Activated CD4-positive, alpha-beta memory T cell treated with anti-CD3 and anti-CD28 coated beads, Interleukin-2, amount 10 ng/mL, durations not matched to agents 7 days and 5 days (primary cell): ENCODE measurements around the gene KCNA5. TPM values are rescaled to one million over a fixed set of nuclear protein-coding genes. Genes with fewer than 3 reads are reported as not detected.

Source experiments
- CTCF ChIA-PET: fragments of 350-600 bp; sonication (Branson Sonifier 250); formaldehyde crosslinking; loops from one replicate; lab custom pipeline; 2021; ENCODE audit warnings: antibody characterized with exemption, inconsistent platforms; lab: Charles Lee
- POLR2A ChIA-PET: fragments of 350-600 bp; sonication (Branson Sonifier 250); formaldehyde crosslinking; loops from one replicate; lab custom pipeline; 2021; ENCODE audit warnings: antibody characterized with exemption; lab: Charles Lee
- DNase-seq: peaks from one replicate; pipeline ENCODE4 v3.0.0-alpha.2; 2020
- H3K27ac Mint-ChIP-seq: one replicate; pipeline ENCODE4 v1.8.0; 2021; ENCODE audit warnings: mild to moderate bottlenecking, mixed read lengths
- H3K27me3 Mint-ChIP-seq: one replicate; pipeline ENCODE4 v1.8.0; 2021; ENCODE audit warnings: mixed read lengths
- H3K36me3 Mint-ChIP-seq: one replicate; pipeline ENCODE4 v1.8.0; 2021; ENCODE audit warnings: low read depth, mixed read lengths
- H3K4me1 Mint-ChIP-seq: one replicate; pipeline ENCODE4 v1.8.0; 2021; ENCODE audit warnings: mixed read lengths
- H3K4me3 Mint-ChIP-seq: one replicate; pipeline ENCODE4 v1.8.0; 2021; ENCODE audit warnings: mild to moderate bottlenecking, mixed read lengths
- H3K9me3 Mint-ChIP-seq: one replicate; pipeline ENCODE4 v1.8.0; 2021; ENCODE audit warnings: mixed read lengths
- total RNA-seq, 2 experiments: library from RNA; stranded (reverse); gene quantifications; one replicate each; pipeline ENCODE4 v1.2.3, GENCODE V29; 2021

Gene KCNA5
- total RNA-seq, 2 experiments from 2014 or later, result not detected

- H3K27me3 Mint-ChIP-seq, result no peaks in the 10 kb centered on the region
These were observed 10.9 kb upstream of the KCNA5 start for GRCh38 chr12:5032821-5033220.

DNA sequence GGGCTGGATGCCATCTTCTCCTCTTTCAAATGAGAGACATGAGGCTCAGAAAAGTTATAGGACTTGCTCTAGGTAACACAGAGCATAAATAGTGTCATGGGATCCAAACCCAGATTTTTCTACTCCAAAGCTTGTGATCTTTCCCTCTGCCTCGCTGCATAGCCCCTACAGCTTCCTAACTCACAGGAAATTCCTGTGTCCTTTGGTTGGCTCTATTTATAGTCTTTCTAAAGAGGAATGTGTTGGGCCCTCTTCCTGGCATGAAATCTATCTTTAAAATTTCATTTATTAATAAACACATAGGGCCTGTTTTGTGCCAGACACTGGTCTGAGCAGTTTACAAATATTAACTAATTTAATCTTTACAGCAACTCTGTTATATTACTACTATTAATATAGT lies 9.8 kb upstream of the KCNA5 start:
- no peak for DNase-seq
- Mint-ChIP-seq H3K36me3 (no peaks in the 10 kb centered on the region), H3K27me3 (peaks cover 3% of the 10 kb centered on the region), H3K4me1 (no peaks in the 10 kb centered on the region), H3K4me3 (no peak overlapping the region), H3K9me3 (no peaks in the 10 kb centered on the region), H3K27ac (no peak overlapping the region)
- ChIA-PET CTCF (no interaction called here), POLR2A (no interaction called here)

More at GRCh38 chr12:5032821-5033220, 10.9 kb upstream of the KCNA5 start:
- Mint-ChIP-seq H3K4me3 (no peak overlapping the region), H3K4me1 (no peaks in the 10 kb centered on the region), H3K36me3 (no peaks in the 10 kb centered on the region), H3K9me3 (no peaks in the 10 kb centered on the region), H3K27ac (no peak overlapping the region)
- DNase-seq, result no peak
- ChIA-PET CTCF (no interaction called here), POLR2A (no interaction called here)

DNA sequence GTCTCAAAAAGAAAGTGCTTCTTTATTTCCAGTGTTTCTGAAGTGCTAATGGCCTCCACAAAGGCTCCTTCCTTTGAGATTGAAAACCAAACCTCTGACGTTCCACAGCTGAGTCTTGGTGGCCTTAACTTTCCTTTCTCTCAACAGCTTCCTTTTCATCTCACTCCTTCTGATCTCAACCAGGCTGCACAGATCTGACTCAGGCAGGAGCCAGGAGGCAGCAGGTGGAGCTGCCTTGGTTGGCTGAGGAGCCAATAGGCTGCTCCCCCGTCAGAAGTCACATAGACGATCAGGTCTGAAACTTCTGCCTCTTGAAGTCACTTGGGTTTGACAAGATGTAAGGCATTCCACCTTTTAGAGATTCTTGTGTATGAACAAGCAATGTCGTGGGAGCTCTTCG lies 9.1 kb upstream of the KCNA5 start:
- no peak for DNase-seq
- H3K4me3 Mint-ChIP-seq, result no peak overlapping the region
- H3K36me3 Mint-ChIP-seq, result no peaks in the 10 kb centered on the region
- peaks cover 5% of the 10 kb centered on the region for H3K27me3 Mint-ChIP-seq
- POLR2A ChIA-PET, result no interaction called here
- CTCF ChIA-PET, result no interaction called here
- H3K4me1 Mint-ChIP-seq, result no peaks in the 10 kb centered on the region
- H3K9me3 Mint-ChIP-seq, result no peaks in the 10 kb centered on the region
- no peak overlapping the region for H3K27ac Mint-ChIP-seq

DNA sequence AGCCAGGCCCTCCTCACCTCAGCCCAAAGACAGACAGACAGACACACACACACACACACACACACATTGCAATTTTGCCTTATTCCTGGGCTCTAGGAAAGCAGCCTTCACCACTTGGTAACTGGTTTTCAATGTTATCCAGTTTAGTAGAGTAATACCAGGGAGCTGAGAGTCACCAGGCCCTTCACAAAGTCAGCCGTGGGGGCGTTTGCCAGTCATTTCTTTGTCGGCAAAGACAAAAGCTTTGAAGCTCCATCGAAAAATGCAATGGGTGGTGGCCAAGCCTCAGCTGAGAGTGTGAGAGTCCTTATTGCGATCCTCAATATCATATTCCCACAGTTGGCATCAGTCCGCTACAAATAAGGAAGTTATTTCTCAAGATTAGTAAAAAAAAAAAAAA lies 8.1 kb upstream of the KCNA5 start:
- DNase-seq, result no peak
- H3K27ac Mint-ChIP-seq, result no peak overlapping the region
- no peak overlapping the region for H3K4me3 Mint-ChIP-seq
- no peaks in the 10 kb centered on the region for H3K9me3 Mint-ChIP-seq
- ChIA-PET CTCF (no interaction called here), POLR2A (no interaction called here)
- no peaks in the 10 kb centered on the region for H3K36me3 Mint-ChIP-seq
- no peaks in the 10 kb centered on the region for H3K4me1 Mint-ChIP-seq
- H3K27me3 Mint-ChIP-seq, result peaks cover 12% of the 10 kb centered on the region

DNA sequence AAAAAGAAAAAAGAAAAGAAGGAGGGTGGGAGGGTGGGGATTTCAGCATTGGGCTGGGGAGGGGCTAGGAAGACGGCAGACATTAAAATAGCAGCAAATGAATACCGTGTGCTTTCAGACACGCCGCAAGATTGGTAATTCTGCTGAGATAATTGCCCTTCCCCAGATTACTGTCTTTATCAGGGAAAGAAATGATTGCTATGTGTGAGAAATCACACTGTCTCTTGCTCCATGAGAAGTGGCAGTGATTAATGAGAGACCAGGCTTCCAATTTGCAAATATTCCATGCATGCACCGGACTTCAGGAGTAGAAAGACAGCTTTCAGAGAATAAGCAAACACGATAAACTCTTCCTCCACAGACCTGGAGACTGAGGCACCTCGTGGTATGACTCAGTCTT lies 7.6 kb upstream of the KCNA5 start:
- ChIA-PET POLR2A (no interaction called here), CTCF (interaction anchor here (0.7 kb wide), 1 partner anchor 14 kb away, joined by 3 read pairs; no protein-coding TSS in a partner anchor)
- Mint-ChIP-seq H3K27ac (no peak overlapping the region), H3K4me3 (no peak overlapping the region), H3K4me1 (no peaks in the 10 kb centered on the region), H3K36me3 (no peaks in the 10 kb centered on the region), H3K9me3 (no peaks in the 10 kb centered on the region), H3K27me3 (peaks cover 13% of the 10 kb centered on the region)
- no peak for DNase-seq

DNA sequence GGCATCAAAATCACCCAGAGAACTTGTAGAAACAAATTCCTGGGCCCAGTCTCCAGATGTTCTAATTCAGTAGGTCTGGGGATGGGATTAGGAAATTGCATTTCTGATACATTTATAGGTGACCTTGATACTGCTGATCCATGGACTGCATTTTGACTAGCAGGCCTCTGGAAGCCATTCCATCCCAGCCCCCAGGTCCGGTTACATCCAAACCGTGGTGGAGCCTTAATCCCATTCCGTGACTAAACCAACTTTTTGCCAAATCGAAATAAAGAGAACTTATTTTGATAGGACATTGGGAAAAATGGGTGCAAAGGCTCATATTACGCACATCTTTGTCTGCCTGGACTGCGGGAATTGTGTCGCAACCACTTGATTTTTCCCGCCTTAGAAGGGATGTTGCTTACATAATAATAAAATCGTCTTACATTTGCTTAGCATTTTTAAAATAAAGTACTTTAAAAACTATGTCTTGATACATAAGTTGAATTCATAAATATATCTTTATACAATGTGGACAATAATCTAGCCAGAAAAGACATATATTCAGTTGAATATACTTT lies 5.8 kb upstream of the KCNA5 start:
- ChIA-PET POLR2A (no interaction called here), CTCF (no interaction called here)
- Mint-ChIP-seq H3K27ac (no peak overlapping the region), H3K27me3 (peaks cover 27% of the 10 kb centered on the region), H3K4me3 (no peak overlapping the region), H3K36me3 (no peaks in the 10 kb centered on the region), H3K9me3 (no peaks in the 10 kb centered on the region), H3K4me1 (no peaks in the 10 kb centered on the region)
- no peak for DNase-seq

DNA sequence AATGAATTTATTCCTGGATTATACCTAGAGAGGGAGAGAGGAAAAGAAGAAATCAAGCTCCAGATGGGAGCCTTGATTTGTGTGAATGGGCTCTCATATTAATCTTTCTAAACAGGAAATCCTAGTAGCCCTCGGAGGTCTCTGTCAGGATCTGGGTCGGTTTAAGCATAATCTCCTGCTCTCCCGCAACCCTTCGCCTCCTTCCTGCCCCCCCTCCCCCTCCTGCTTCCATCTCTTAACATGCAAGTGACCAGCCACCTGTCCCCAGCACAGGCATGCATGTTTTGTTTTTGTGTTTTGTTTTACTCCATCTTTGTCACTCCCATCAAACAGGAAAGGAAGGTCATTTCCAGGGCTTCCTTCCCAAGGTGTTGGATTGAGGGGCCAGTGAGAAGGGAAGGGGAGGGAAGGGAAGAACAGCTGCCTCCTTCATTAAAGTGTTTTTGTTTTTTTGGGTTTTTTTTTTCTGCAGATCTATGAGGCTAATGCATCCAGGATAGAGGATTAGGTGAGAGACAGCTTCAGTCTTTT lies 4.8 kb upstream of the KCNA5 start:
- Mint-ChIP-seq H3K27me3 (peaks cover 33% of the 10 kb centered on the region), H3K9me3 (no peaks in the 10 kb centered on the region), H3K4me3 (no peak overlapping the region), H3K36me3 (no peaks in the 10 kb centered on the region), H3K27ac (no peak overlapping the region), H3K4me1 (no peaks in the 10 kb centered on the region)
- POLR2A ChIA-PET, result no interaction called here
- CTCF ChIA-PET, result no interaction called here
- no peak for DNase-seq

- Mint-ChIP-seq H3K27ac (no peak overlapping the region), H3K27me3 (peaks cover 33% of the 10 kb centered on the region), H3K4me1 (no peaks in the 10 kb centered on the region), H3K4me3 (no peak overlapping the region), H3K36me3 (no peaks in the 10 kb centered on the region), H3K9me3 (no peaks in the 10 kb centered on the region)
- ChIA-PET CTCF (interaction anchor here (1.1 to 1.3 kb wide), 2 partner anchors 18 to 183 kb away, joined by 3 to 4 read pairs; no protein-coding TSS in a partner anchor), POLR2A (no interaction called here)
- no peak for DNase-seq
These were observed 3.9 kb upstream of the KCNA5 start for GRCh38 chr12:5039815-5040214.

DNA sequence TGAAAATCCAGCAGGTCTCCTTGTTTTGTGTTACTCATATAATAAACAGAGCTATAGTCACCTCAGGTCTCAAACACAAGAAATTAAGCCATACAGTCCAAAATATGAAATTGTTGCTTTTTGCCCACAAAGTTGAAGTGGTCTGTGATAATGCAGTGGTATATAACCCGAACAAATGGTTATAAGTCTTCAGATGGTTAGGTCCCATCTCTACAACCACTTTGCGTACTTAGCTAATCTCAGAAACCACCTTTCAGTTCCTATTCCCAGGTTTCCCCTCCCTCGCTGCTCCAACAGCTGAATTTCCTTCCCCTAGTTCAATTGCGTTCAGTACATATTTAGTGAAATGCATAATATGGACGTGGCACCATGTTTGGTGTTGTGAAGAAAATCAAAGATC lies 3.3 kb upstream of the KCNA5 start:
- H3K27ac Mint-ChIP-seq, result no peak overlapping the region
- ChIA-PET POLR2A (no interaction called here), CTCF (interaction anchor here (0.8 to 1.3 kb wide), 3 partner anchors 18 to 183 kb away, joined by 3 to 4 read pairs (median 3); no protein-coding TSS in a partner anchor)
- H3K4me3 Mint-ChIP-seq, result no peak overlapping the region
- H3K36me3 Mint-ChIP-seq, result no peaks in the 10 kb centered on the region
- no peaks in the 10 kb centered on the region for H3K4me1 Mint-ChIP-seq
- H3K27me3 Mint-ChIP-seq, result peaks cover 38% of the 10 kb centered on the region
- H3K9me3 Mint-ChIP-seq, result no peaks in the 10 kb centered on the region
- no peak for DNase-seq

- Mint-ChIP-seq H3K4me1 (no peaks in the 10 kb centered on the region), H3K27ac (no peak overlapping the region), H3K9me3 (no peaks in the 10 kb centered on the region), H3K36me3 (no peaks in the 10 kb centered on the region), H3K4me3 (no peak overlapping the region), H3K27me3 (peaks cover 34% of the 10 kb centered on the region)
- DNase-seq, result no peak
- ChIA-PET CTCF (no interaction called here), POLR2A (no interaction called here)
These were observed 979 bp downstream of the KCNA5 start for GRCh38 chr12:5044420-5045295.

GRCh38 chr12:5047094-5047493 lies 3.4 kb downstream of the KCNA5 start:
- Mint-ChIP-seq H3K4me1 (peaks cover 5% of the 10 kb centered on the region), H3K4me3 (no peak overlapping the region), H3K36me3 (no peaks in the 10 kb centered on the region), H3K27ac (no peak overlapping the region), H3K9me3 (no peaks in the 10 kb centered on the region), H3K27me3 (peaks cover 26% of the 10 kb centered on the region)
- DNase-seq, result no peak
- POLR2A ChIA-PET, result interaction anchor here (0.6 kb wide), 1 partner anchor 47 kb away, joined by 3 read pairs; no protein-coding TSS in a partner anchor
- CTCF ChIA-PET, result no interaction called here

GRCh38 chr12:5047729-5048128 lies 4.0 kb downstream of the KCNA5 start:
- CTCF ChIA-PET, result no interaction called here
- Mint-ChIP-seq H3K4me3 (no peak overlapping the region), H3K36me3 (no peaks in the 10 kb centered on the region), H3K9me3 (no peaks in the 10 kb centered on the region), H3K27ac (no peak overlapping the region), H3K27me3 (peaks cover 20% of the 10 kb centered on the region), H3K4me1 (peaks cover 5% of the 10 kb centered on the region)
- POLR2A ChIA-PET, result no interaction called here
- no peak for DNase-seq

- no peak for DNase-seq
- Mint-ChIP-seq H3K27me3 (peaks cover 9% of the 10 kb centered on the region), H3K9me3 (no peaks in the 10 kb centered on the region), H3K27ac (no peak overlapping the region), H3K4me1 (peaks cover 5% of the 10 kb centered on the region), H3K4me3 (no peak overlapping the region), H3K36me3 (no peaks in the 10 kb centered on the region)
- CTCF ChIA-PET, result no interaction called here
- POLR2A ChIA-PET, result no interaction called here
These were observed 6.9 kb downstream of the KCNA5 start for GRCh38 chr12:5050542-5050941.
